HG03378 (cell line): ENCODE results near the gene APRT.

ENCODE experiments used
- ATAC-seq: cut with Tn5 transposase; IDR thresholded peaks from one replicate; pipeline ENCODE4 v1.9.1; 2021; ENCODE audit warnings: mild to moderate bottlenecking, moderate library complexity; ENCODE audit not compliant: unreplicated experiment

The APRT gene

DNA sequence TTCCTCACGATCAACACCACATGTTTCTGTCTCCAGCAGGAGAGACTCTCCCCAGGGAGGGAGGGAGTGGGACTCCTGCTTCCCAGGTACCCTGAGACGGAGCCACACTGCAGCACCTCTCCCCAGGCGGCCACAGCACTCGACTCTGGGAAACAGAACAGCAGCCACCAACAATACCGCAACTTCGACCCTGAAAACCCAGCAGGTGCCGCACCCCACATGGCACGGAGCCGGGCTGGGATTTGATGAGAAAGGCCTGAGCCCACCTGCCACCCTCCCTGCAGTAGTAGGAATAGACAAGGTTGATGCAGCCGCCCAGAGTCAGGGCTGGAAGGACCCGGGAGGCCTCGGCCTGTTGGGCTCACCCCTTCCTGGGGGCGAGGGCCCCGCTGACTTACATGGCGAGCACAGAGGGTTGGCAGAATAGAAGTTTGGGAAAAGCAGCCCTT, 30.6 kb upstream of the APRT start:
- ATAC-seq = no peak

DNA sequence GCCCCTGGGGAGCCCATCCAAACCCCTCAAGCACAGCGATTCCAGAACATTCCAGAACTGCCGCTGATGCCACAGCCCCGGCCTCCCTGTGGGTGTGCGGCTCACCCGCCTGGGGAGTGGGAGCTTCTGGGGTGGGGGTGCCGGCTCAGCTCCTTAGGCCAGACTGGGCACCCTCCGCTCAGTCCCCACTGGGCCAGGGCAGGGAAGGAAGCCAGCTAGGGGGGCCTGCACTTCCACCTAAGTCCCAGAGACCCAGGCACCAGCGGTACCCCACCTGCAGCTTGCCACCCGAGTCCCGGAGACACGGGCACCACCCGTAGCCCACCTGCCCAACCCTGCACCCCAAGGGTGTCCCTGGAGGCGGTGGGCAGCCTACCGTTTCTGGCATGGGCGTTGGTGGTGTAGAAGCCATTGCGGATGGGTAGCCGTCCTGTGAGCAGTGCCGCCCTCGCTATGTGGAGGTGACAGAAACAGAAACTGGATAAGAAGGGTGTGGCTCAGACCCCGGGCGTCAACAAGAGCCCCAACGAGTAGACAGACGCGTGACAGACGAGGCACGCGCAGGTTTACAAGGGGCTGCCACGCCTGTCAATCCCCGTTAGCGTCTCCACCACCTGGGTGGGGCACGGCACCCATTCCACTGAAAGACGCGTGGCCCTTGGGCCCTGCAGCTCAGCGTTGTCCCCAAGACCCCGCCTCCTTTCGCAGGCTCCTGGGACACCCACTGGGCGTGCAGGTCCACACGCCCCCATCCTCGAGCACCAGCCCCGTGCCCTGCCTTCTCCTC, 30.0 kb upstream of the APRT start:
- no peak for ATAC-seq

DNA sequence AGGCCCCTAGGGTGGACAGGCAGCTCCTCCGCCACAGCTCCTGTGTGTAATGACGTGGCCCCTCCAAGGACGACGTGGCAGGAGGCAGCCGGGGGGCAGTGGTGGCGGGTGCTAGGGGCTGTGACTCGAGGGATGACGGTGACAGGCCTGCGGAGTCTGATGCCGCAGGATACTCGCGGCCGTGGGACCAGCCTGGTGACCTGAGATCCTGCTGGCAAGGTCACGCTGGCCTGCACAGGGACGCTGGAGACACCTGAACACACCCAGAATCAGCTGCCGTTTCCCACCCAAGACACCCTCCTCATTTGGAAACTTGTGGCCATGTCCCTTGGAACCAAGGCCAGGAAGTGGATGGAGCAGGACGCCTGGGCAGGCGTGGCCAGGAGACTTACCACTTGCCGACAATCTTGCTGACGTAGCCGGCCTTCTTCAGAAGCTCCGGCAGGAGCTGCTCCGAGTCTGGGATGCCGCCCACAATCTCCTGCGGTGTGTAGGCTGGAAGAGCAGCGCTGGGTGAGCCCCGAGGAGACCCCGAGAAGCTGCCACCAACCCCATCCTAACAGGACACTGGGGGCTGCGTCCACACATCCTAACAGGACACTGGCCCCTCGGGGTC, 29.0 kb upstream of the APRT start:
- no peak for ATAC-seq

DNA sequence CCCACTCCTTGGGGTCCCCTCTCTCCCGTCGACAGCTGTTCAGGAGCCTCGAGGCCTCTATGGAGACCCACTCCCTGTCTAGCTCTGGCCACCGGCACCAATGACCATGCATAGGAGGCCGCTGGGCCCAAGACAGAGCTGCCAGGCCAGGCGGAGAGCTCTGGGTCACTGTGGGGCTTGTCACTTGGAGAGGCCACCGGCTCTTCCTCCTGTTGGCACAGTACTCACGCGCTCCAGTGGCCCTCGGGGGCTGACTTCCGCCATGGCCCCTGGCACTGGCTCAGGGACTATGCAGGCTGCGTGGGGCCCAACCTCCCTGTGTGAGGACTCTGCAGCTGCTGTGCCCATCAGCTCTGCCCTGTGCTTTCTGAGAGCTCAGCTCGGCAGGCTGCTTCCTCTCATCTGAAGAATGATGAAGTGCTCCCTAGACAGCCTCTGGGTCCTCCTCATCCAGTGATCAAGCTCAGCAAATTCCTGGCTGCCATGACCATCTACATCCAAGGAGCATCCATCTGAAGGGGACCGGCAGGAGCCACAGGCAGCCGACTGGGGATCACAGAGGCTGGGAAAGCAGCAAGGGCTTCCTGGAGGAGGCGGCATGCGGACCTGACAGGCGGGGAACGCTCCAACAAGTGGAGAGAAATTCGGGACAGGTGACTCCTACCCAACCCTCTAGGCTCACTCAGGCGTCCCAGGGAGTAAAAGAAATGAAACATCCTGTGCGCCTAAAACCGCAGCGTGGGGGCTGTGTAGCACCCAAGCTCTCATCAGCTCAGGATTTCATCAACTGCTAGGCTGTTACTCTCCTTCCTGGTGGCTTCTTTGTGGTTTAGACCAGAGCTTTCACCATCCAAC, 28.2 kb upstream of the APRT start:
- ATAC-seq = no peak

DNA sequence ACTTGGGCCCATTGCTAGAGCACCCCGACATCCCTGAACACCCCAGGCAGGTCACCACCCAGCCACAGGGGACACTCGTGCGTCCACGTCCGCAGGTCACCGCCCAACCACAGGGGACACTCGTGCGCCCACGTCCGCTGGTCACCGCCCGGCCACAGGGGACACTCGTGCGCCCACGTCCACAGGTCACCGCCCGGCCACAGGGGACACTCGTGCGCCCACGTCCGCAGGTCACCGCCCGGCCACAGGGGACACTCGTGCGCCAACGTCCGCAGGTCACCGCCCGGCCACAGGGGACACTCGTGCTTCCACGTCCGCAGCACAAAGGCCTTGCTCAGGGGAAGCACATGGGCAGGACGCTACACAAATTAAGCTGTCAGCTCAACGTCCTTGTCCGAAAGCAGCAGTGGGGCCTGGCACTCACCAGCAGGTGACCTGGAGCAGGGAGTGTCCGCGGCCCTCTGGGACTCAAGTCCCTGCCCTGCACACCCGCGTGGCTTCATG, 27.4 kb upstream of the APRT start:
- no peak for ATAC-seq

DNA sequence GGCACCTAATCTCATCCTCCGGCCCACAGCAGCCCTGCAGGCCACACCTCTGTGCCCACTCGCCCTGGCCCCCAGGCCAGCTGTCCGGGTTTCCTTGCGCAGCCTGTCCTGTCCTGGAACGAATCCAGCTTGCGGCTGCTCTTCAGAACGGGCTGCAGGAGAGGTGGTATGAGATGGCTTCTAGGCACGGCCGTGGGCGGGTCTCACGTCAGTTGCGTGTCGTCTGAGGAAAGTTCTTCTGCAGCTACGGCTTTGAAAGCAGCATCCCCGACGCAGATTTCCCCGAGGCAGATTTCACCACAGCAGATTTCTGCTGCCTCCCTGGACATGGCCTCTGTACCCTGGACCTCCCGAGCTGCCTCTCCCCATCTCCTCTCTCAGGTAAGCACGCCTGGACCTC, 26.8 kb upstream of the APRT start:
- ATAC-seq = no peak

DNA sequence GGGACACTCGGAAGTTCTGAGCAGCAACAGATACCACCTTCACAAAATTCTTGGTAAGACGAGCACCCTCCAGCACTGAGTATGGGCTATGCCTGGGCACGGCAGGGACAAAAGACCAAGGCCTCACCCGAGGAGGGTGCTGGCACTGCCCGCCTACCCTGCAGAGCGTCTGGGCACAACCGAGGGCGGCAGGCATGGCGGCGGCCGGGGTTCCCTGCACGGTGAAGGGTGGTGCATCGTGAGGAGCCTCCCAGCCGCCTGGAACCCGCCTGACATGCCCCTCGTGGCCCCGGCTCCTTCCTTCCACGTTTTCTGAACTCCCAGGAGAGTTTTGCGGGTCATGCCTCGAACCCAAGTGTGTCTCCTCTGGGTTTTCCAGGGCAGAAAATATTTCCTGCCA, 26.1 kb upstream of the APRT start:
- no peak for ATAC-seq

DNA sequence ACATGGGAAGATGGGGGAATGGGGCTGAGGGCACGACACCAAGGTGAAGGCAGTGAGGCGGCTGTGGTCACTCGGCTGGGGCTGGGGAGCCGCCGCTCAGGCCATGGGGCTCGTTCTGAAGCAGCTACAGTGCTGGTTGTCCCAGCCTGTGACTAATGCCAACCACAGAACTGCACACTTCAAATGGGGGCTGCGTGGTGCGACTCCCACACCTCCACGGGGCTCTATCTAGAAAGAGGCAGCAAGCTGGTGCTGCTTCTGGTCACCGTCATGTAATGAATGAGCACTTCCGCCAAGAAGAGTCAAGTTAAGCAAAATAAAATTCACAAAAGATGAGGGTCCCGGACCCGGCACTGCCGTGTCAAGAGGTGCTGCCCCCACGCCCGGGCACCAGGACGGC, 25.1 kb upstream of the APRT start:
- ATAC-seq = no peak

DNA sequence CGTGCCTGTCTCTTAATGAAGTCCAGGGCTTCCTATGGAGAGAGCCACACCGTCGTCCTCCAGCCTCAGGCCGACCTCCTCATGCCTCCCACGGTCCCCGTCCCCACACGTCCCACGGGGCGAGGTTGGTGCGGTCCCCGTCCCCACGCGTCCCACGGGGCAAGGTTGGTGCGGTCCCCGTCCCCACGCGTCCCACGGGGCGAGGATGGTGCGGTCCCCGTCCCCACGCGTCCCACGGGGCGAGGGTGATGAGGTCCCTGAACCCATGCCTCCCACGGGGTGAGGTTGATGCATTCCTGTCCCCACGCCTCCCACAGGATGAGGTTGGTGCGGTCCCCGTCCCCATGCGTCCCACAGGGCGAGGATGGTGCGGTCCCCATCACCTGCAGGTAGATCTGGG, 24.1 kb upstream of the APRT start:
- no peak for ATAC-seq

DNA sequence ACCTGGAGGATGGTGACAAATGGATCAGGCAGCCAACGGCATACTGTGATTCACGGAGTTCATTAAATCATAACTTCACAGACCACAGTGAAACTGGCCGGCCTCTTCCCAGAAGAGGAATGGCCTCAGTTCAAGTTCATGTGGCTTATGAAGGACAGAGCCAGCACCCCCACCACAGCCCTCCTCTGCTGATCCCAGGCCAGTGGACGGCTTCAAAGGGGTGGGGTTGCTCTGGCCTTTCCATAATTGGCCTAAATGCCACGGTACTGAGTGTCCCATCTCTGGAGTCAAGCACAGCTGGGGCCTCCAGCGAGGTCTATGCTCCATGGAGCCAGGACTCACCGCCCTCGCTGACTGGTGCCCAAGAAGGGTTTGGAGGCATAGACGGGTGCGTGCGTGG, 23.7 kb upstream of the APRT start:
- ATAC-seq = no peak

DNA sequence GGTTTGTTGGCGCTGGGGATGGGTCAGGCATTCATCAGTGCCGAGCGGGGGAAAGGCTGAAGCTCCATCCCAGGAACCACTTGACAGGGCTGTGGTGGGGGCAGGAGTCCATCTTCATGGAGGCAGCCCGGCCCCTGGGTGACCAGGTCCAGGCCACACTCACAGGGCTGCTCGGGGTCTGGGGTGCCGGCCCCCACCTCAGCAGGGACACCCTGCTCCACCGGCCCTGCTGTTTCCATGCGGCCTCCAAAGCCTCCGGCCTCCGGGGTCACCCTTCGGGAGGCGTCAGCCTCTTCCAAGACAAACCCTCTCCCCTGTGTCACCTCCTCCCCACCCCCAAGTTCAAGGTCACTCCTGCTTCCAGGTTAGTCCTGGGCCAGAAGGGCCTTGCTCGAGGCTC, 22.9 kb upstream of the APRT start:
- ATAC-seq = no peak

DNA sequence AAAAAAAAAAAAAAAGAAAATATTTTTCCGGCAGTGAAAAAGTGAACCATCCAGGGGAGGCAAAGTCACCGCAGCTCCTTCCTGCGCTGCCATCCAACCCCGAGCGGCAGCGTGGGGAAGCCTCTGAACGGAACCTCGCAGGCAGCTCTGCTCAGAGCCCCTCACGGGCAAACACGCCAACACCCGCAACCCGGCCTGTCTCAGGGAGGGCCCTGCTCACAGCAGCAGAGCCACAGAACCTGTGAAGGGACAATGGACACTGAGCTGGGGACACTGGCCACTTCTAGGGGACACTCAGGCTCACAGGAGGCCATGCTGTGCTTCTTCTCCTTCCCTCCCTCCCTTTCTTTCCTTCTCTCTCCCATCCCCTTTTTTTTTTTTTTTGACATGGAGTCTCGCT, 21.4 kb upstream of the APRT start:
- ATAC-seq = no peak

DNA sequence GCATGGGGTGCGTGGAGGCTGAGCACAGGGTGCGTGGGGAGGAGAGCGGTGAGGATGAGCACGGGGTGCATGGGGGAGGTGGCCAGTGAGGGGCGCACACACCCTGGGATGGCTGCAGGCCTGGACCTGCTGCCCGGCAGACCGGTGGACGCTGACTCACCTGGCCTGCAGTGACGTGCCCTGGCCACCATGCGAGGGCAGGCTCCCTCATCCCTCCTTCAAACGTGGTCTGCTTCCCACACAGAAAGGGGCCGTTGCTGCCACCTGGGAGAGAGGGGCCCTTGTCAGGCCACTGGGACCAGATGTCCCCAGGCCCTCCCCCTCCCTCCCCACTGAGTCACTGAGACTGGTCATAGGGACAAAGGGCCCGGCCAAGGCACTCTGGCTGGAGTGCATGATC, 20.1 kb upstream of the APRT start:
- no peak for ATAC-seq

DNA sequence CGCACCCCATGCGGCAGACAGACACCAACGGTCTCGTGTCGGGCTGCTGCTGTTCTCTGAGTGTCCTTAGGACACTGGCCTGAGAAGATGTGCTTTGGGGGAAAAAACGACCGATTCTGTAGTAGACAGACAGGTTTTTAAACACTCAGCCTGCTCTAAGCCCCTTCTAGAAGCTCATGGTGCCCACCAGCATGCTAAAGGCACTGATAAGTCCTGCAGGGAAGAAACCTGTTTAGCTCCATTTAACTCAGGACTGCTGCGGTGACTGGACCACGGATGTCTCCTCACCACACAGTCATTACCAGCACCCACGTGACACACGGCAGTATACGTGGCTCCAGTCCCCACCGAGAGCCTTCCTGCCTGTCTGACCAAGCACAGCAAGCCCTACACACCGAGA, 19.1 kb upstream of the APRT start:
- ATAC-seq = no peak

DNA sequence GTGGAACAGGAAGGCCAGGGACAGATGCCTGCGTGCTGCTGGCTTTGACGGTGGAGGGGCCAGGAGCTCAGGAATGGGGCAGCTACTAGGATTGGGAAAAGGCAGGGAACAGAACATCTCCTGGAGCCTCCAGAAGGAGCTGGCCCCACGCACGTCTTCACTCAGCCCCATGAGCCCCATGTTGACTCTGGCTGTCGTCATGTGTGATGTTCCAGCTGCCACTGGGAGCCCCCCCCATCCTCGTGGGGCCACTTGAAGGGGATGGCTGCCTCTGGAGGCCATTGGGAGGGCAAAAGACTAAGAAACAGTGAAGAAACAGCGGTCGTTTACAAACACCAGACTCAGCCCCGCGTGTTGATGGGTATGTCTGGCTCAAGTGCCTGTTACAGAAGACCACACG, 18.5 kb upstream of the APRT start:
- no peak for ATAC-seq

DNA sequence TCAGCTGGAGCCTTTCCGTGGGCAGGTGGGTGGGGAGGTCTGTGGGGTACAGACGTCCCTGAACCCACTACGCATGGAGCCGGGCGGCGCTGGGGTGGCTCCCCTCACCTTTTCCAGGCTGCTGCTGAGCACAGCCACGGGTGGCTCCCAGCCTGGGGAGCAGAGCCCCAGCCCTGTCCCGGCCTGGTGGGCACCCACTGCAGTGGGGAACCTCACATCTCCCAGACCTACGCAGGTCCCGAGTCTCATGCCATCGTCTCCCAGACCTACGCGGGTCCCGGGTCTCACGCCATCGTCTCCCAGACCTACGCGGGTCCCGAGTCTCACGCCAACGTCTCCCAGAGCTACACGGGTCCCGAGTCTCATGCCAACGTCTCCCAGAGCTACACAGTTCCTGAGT, 17.0 kb upstream of the APRT start:
- ATAC-seq = no peak

DNA sequence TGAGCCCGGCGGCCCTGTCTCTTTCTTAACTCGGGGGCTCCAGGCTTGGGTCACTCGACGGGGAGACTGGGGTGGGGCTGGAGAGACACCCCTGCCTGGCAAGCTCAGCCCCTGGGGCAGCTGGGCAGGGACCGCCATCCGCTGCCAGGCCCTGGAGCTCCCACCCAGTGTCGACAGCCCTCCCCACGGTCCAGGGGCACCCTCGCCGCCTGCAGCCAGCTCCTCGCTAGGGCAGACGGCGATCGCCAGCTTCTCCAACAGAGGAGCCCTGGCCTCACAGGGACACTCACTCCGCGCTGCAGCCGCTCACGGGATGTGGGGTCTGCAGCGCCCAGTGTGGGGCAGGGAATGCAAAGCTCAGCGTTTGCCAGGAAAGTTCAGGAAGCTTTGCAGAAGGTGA, 16.0 kb upstream of the APRT start:
- ATAC-seq = no peak

DNA sequence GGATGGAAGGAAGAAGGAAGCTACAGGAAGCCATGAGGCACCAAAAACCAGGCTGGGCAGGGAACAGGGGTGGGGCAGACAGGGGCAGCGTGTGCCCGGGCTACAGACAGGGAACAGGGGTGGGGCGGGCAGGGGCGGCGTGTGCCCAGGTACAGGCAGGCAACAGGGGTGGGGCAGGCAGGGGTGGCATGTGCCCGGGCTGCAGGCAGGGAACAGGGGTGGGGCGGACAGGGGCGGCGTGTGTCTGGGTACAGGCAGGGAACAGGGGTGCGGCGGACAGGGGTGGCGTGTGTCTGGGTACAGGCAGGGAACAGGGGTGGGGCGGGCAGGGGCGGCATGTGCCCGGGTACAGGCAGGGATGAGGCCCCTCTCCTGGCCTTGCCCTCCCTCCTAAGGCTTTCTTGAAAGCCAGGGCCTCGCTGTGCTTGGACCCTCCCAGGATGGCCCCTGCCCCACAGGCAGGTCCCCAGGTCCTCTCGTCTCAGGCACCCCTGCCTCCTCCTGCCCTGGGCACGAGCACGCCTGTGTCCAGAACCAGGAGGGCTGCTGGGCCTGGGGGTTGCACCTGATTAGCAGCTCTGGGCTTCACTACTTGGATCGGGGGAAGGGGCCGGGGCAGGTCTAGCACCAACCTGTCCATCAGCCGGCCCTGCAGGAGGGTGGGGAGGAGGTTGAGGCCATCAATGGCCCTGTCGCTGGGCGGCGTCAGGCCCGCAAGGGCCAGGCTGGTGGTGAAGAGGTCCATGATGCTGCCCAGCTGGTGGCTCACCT, 14.5 kb upstream of the APRT start:
- ATAC-seq = no peak

DNA sequence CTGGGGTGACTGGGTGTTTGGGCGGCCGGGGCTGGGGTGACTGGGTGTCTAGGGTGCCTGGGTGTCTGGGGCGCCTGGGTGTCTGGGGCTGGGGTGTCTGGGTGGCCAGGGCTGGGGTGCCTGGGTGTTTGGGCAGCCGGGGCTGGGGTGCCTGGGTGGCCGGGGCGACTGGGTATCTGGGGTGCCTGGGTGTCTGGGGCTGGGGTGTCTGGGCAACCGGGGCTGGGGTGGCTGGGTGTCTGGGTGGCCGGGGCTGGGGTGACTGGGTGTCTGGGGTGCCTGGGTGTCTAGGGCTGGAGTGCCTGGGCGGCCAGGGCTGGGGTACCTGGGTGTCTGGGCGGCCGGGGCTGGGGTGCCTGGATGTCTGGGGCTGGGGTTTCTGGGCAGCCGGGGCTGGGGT, 13.4 kb upstream of the APRT start:
- ATAC-seq = no peak

DNA sequence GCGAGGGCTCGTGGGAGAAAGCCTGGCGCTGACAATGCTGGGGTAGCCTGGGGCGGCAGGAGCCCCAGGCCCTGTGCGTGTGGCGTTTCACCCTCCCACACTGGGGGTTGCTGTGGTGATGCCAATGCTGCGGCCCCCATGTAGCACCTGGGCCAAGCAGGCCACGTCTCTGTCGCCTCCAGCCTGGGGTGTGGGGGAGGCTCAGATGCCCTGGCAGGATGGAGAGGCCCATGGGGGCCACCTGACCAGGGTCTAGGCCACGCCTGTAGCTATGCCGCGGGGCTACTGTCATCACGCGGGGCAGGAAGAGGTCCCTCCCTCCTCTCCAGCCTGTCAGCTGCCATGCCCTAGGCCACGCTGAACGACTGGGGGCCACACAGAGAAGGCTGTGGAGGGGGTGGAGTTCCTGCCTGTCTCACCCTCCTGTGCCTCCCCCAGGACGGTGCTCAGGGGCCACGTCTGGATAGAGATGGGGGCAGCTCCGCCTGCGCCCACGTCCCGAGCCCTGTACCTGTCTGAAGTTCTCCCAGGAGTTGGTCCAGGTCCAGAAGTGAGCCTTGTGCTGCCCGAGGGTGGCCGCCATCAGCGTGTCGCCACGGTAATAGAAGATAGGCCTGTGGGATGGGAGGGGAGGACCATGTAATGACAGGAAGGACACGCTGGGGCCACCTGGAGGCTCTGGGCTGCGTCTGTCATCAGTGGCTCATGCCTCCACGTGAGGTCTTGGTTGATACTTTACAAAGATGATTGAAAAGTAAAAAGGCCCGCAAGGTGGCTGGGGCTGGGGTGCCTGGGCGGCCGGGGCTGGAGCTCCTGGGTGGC, 12.7 kb upstream of the APRT start:
- ATAC-seq = no peak
